ENCODE results near the gene FCHO2. TPM values are rescaled to one million over a fixed set of nuclear protein-coding genes. Genes with fewer than 3 reads are reported as not detected.

FCHO2 gene
- total and polyA plus RNA-seq, 2 of the 8 experiments (the other 6 are each of a cell fraction or from before 2014, with no cell fraction given), result 4.3 to 15.7 TPM

DNA sequence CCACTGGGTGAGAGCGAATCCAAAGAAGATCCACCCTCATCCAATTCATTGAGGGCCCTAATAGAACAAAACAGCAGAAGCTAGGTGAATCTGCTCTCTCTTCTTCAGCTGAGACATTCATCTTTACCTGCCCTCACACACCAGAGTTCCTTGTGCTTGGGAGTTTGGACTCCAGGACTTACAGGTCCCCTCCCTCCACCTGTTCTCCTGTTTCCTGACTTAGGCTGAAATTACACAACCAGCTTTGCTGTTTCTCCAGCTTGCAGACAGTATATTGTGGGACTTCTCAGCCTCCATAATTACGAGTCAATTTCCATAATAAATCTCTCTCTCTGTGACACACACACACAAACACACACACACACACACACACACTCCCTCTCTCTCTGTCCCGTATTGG lies 183.6 kb downstream of the FCHO2 start (continued):
- TF ChIP-seq, protein P1, sequence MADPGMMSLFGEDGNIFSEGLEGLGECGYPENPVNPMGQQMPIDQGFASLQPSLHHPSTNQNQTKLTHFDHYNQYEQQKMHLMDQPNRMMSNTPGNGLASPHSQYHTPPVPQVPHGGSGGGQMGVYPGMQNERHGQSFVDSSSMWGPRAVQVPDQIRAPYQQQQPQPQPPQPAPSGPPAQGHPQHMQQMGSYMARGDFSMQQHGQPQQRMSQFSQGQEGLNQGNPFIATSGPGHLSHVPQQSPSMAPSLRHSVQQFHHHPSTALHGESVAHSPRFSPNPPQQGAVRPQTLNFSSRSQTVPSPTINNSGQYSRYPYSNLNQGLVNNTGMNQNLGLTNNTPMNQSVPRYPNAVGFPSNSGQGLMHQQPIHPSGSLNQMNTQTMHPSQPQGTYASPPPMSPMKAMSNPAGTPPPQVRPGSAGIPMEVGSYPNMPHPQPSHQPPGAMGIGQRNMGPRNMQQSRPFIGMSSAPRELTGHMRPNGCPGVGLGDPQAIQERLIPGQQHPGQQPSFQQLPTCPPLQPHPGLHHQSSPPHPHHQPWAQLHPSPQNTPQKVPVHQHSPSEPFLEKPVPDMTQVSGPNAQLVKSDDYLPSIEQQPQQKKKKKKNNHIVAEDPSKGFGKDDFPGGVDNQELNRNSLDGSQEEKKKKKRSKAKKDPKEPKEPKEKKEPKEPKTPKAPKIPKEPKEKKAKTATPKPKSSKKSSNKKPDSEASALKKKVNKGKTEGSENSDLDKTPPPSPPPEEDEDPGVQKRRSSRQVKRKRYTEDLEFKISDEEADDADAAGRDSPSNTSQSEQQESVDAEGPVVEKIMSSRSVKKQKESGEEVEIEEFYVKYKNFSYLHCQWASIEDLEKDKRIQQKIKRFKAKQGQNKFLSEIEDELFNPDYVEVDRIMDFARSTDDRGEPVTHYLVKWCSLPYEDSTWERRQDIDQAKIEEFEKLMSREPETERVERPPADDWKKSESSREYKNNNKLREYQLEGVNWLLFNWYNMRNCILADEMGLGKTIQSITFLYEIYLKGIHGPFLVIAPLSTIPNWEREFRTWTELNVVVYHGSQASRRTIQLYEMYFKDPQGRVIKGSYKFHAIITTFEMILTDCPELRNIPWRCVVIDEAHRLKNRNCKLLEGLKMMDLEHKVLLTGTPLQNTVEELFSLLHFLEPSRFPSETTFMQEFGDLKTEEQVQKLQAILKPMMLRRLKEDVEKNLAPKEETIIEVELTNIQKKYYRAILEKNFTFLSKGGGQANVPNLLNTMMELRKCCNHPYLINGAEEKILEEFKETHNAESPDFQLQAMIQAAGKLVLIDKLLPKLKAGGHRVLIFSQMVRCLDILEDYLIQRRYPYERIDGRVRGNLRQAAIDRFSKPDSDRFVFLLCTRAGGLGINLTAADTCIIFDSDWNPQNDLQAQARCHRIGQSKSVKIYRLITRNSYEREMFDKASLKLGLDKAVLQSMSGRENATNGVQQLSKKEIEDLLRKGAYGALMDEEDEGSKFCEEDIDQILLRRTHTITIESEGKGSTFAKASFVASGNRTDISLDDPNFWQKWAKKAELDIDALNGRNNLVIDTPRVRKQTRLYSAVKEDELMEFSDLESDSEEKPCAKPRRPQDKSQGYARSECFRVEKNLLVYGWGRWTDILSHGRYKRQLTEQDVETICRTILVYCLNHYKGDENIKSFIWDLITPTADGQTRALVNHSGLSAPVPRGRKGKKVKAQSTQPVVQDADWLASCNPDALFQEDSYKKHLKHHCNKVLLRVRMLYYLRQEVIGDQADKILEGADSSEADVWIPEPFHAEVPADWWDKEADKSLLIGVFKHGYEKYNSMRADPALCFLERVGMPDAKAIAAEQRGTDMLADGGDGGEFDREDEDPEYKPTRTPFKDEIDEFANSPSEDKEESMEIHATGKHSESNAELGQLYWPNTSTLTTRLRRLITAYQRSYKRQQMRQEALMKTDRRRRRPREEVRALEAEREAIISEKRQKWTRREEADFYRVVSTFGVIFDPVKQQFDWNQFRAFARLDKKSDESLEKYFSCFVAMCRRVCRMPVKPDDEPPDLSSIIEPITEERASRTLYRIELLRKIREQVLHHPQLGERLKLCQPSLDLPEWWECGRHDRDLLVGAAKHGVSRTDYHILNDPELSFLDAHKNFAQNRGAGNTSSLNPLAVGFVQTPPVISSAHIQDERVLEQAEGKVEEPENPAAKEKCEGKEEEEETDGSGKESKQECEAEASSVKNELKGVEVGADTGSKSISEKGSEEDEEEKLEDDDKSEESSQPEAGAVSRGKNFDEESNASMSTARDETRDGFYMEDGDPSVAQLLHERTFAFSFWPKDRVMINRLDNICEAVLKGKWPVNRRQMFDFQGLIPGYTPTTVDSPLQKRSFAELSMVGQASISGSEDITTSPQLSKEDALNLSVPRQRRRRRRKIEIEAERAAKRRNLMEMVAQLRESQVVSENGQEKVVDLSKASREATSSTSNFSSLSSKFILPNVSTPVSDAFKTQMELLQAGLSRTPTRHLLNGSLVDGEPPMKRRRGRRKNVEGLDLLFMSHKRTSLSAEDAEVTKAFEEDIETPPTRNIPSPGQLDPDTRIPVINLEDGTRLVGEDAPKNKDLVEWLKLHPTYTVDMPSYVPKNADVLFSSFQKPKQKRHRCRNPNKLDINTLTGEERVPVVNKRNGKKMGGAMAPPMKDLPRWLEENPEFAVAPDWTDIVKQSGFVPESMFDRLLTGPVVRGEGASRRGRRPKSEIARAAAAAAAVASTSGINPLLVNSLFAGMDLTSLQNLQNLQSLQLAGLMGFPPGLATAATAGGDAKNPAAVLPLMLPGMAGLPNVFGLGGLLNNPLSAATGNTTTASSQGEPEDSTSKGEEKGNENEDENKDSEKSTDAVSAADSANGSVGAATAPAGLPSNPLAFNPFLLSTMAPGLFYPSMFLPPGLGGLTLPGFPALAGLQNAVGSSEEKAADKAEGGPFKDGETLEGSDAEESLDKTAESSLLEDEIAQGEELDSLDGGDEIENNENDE (IDR thresholded peaks at IDR 0.05; ENCODE audit: insufficient replicate concordance, low read length), result no peak
- TF ChIP-seq YY1 (IDR thresholded peaks at IDR 0.05; ENCODE audit: low read depth, low read length) (no peak), CEBPB (IDR thresholded peaks at IDR 0.05; ENCODE audit: low read depth, low read length) (no peak), POLR2A (IDR thresholded peaks at IDR 0.05; ENCODE audit: control extremely low read depth in 1 of 2, low read depth in 2 of 2, low read length in 2 of 2) (no peak), RXRA (IDR thresholded peaks at IDR 0.05; ENCODE audit: insufficient read depth, low read depth, low read length) (no peak), TAF1 (IDR thresholded peaks at IDR 0.05; ENCODE audit: low read depth, low read length) (no peak)
